ENCODE measurements around the gene CALY.

Gene CALY

GRCh38 chr10:133315847-133316246 is 20.8 kb downstream of the CALY start:
- TF ChIP-seq EZH2phosphoT487 (conservative IDR thresholded peaks at IDR 0.05; ENCODE audit: low read length) (no peak), CTCF (IDR thresholded peaks at IDR 0.05; ENCODE audit: insufficient read depth, low read length, poor library complexity, severe bottlenecking) (no peak)

GRCh38 chr10:133314911-133315310 is 21.8 kb downstream of the CALY start:
- TF ChIP-seq CTCF (IDR thresholded peaks at IDR 0.05; ENCODE audit: insufficient read depth, low read length, poor library complexity, severe bottlenecking) (no peak), EZH2phosphoT487 (conservative IDR thresholded peaks at IDR 0.05; ENCODE audit: low read length) (no peak)
- no peaks in the 10 kb centered on the region for H3K9me2 ChIP-seq (replicated peaks; ENCODE audit: insufficient read depth, low read length)
- H3K9ac ChIP-seq (ENCODE audit: low read length): no peak overlapping the region
- H3K4me3 ChIP-seq (ENCODE audit: insufficient read depth, low read length, poor library complexity, severe bottlenecking): no peak overlapping the region
- no peaks in the 10 kb centered on the region for H4K20me1 ChIP-seq (ENCODE audit: low read depth, low read length)
- no peaks in the 10 kb centered on the region for H3K27me3 ChIP-seq (ENCODE audit: low read length)
- no peaks in the 10 kb centered on the region for H3K9me3 ChIP-seq (ENCODE audit: insufficient read depth, low read length)
- no peak overlapping the region for H2AFZ ChIP-seq (ENCODE audit: low read depth, low read length, severe bottlenecking)
- no peaks in the 10 kb centered on the region for H3F3A ChIP-seq (ENCODE audit: insufficient read depth)
- no peak overlapping the region for H3K27ac ChIP-seq (ENCODE audit: low read depth, low read length)
- H3K79me2 ChIP-seq (ENCODE audit: insufficient read depth, low read length): no peaks in the 10 kb centered on the region
- H3K36me3 ChIP-seq (ENCODE audit: low read length): peaks cover 4% of the 10 kb centered on the region; the same call in 1 of the 2 replicates
- no peak overlapping the region for H3K4me2 ChIP-seq (ENCODE audit: low read depth, low read length, poor library complexity, severe bottlenecking)

More at GRCh38 chr10:133315847-133316246, 20.8 kb downstream of the CALY start:
- no peaks in the 10 kb centered on the region for H3K79me2 ChIP-seq (ENCODE audit: insufficient read depth, low read length)
- no peaks in the 10 kb centered on the region for H3K9me2 ChIP-seq (replicated peaks; ENCODE audit: insufficient read depth, low read length)
- no peak overlapping the region for H3K4me3 ChIP-seq (ENCODE audit: insufficient read depth, low read length, poor library complexity, severe bottlenecking)
- no peaks in the 10 kb centered on the region for H3F3A ChIP-seq (ENCODE audit: insufficient read depth)
- H3K36me3 ChIP-seq (ENCODE audit: low read length): peaks cover 4% of the 10 kb centered on the region; the same call in 1 of the 2 replicates
- no peaks in the 10 kb centered on the region for H3K9me3 ChIP-seq (ENCODE audit: insufficient read depth, low read length)
- no peak overlapping the region for H3K9ac ChIP-seq (ENCODE audit: low read length)
- H3K4me2 ChIP-seq (ENCODE audit: low read depth, low read length, poor library complexity, severe bottlenecking): no peak overlapping the region
- H2AFZ ChIP-seq (ENCODE audit: low read depth, low read length, severe bottlenecking): no peak overlapping the region
- H4K20me1 ChIP-seq (ENCODE audit: low read depth, low read length): no peaks in the 10 kb centered on the region
- no peaks in the 10 kb centered on the region for H3K27me3 ChIP-seq (ENCODE audit: low read length)
- no peak overlapping the region for H3K27ac ChIP-seq (ENCODE audit: low read depth, low read length)

- H2AFZ ChIP-seq (ENCODE audit: low read depth, low read length, severe bottlenecking): no peak overlapping the region
- H3K9me3 ChIP-seq (ENCODE audit: insufficient read depth, low read length): no peaks in the 10 kb centered on the region
- H3K9ac ChIP-seq (ENCODE audit: low read length): no peak overlapping the region
- H4K20me1 ChIP-seq (ENCODE audit: low read depth, low read length): no peaks in the 10 kb centered on the region
- peaks cover 4% of the 10 kb centered on the region; the same call in 1 of the 2 replicates for H3K36me3 ChIP-seq (ENCODE audit: low read length)
- no peaks in the 10 kb centered on the region for H3K27me3 ChIP-seq (ENCODE audit: low read length)
- no peak overlapping the region for H3K4me2 ChIP-seq (ENCODE audit: low read depth, low read length, poor library complexity, severe bottlenecking)
- H3K9me2 ChIP-seq (replicated peaks; ENCODE audit: insufficient read depth, low read length): no peaks in the 10 kb centered on the region
- H3K79me2 ChIP-seq (ENCODE audit: insufficient read depth, low read length): peaks cover 3% of the 10 kb centered on the region; the same call in 1 of the 2 replicates
- H3K4me3 ChIP-seq (ENCODE audit: insufficient read depth, low read length, poor library complexity, severe bottlenecking): no peak overlapping the region
- TF ChIP-seq EZH2phosphoT487 (conservative IDR thresholded peaks at IDR 0.05; ENCODE audit: low read length) (no peak), CTCF (IDR thresholded peaks at IDR 0.05; ENCODE audit: insufficient read depth, low read length, poor library complexity, severe bottlenecking) (no peak)
- peaks cover under 1% of the 10 kb centered on the region; the same call in 1 of the 2 replicates for H3F3A ChIP-seq (ENCODE audit: insufficient read depth)
- H3K27ac ChIP-seq (ENCODE audit: low read depth, low read length): no peak overlapping the region
Observed at GRCh38 chr10:133313192-133313591, 23.5 kb downstream of the CALY start.
